Hepatocyte (in vitro differentiated cells): ENCODE measurements around the gene TNFAIP1.

Source experiments
- EZH2 ChIP-seq: fragments of 200-600 bp; sonication (generic); IDR thresholded peaks from 2 replicates; pipeline ENCODE4 v1.6.1; 2016; ENCODE audit warnings: antibody characterized with exemption, mild to moderate bottlenecking, borderline replicate concordance
- EZH2phosphoT487 ChIP-seq: fragments of 200-600 bp; sonication (generic); IDR thresholded peaks from one replicate; pipeline ENCODE4 v1.6.1; 2018; ENCODE audit warnings: antibody characterized with exemption, mild to moderate bottlenecking, low read depth, moderate library complexity; ENCODE audit not compliant: unreplicated experiment, severe bottlenecking
- TF ChIP-seq, protein P1 (sequence below): fragments of 200-600 bp; sonication (generic); IDR thresholded peaks from 2 replicates; pipeline ENCODE4 v1.5.1; 2016; ENCODE audit warnings: antibody characterized with exemption, mild to moderate bottlenecking; ENCODE audit not compliant: poor library complexity

DNA sequence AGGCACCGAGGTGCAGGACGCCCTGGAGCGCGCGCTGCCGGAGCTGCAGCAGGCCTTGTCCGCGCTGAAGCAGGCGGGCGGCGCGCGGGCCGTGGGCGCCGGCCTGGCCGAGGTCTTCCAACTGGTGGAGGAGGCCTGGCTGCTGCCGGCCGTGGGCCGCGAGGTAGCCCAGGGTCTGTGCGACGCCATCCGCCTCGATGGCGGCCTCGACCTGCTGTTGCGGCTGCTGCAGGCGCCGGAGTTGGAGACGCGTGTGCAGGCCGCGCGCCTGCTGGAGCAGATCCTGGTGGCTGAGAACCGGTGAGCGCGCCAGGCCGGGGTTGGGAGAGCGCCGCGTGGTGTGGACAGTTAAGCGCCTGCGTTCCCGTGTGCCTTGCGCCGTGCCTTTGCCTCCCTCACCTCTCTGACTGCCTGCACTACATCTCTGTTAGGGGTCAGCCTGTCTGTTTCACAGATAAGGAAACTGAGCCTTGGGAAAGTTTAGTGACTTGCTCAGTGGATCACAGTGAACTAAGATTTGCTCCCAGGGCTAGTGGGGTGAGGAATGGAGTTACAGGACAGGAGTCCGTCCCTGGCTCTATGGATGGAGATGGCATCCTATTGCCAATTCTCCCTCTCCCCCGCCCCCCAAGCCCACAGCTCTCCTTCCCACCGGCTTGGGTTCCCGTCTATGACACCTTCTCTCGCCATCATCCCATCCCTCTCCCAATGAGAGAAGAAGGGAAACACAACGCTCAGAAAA, 36.8 kb downstream of the TNFAIP1 start:
- TF ChIP-seq, protein P1, sequence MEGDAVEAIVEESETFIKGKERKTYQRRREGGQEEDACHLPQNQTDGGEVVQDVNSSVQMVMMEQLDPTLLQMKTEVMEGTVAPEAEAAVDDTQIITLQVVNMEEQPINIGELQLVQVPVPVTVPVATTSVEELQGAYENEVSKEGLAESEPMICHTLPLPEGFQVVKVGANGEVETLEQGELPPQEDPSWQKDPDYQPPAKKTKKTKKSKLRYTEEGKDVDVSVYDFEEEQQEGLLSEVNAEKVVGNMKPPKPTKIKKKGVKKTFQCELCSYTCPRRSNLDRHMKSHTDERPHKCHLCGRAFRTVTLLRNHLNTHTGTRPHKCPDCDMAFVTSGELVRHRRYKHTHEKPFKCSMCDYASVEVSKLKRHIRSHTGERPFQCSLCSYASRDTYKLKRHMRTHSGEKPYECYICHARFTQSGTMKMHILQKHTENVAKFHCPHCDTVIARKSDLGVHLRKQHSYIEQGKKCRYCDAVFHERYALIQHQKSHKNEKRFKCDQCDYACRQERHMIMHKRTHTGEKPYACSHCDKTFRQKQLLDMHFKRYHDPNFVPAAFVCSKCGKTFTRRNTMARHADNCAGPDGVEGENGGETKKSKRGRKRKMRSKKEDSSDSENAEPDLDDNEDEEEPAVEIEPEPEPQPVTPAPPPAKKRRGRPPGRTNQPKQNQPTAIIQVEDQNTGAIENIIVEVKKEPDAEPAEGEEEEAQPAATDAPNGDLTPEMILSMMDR = no peak
- TF ChIP-seq EZH2 = no peak
- no peak for TF ChIP-seq EZH2phosphoT487
